GM18951 (cell line): ENCODE data around the gene ABT1.
A peak's percentile ranks its signal among the peaks of the same experiment; 100 is the strongest.

Source experiments
- POLR2A ChIP-seq: IDR thresholded peaks from 4 replicates; pipeline ENCODE4 v1.6.1; 2011; ENCODE audit warnings: mild to moderate bottlenecking; ENCODE audit not compliant: insufficient read length, insufficient read depth; ENCODE audit errors: extremely low read depth
- in situ Hi-C: fragments of 300-500 bp; cut with MboI; formaldehyde crosslinking; loops from one replicate; pipeline ENCODE4 v1.12.0; 2022; ENCODE audit warnings: low sequenced_read_pairs, mixed read lengths, inconsistent platforms; ENCODE audit not compliant: unreplicated experiment

Gene ABT1

DNA sequence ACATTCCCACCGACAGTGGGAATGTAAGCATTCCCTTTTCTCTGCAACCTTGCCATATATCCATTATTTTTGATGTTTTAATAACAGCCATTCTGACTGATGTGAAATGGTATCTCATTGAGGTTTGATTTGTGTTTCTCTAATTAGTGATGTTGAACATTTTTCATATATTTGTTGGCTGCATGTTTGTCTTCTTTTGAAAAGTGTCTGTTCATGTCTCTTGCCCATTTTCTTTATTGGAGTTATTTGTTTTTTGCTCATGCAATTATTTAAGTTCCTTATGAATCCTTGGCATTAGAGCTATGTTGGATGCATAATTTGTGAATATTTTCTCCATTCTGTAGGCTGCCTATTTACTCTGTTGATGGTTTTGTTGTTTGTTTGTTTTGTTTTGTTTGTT lies 18.0 kb upstream of the ABT1 start:
- in situ Hi-C loops, result no loop called here
- TF ChIP-seq POLR2A, result no peak

DNA sequence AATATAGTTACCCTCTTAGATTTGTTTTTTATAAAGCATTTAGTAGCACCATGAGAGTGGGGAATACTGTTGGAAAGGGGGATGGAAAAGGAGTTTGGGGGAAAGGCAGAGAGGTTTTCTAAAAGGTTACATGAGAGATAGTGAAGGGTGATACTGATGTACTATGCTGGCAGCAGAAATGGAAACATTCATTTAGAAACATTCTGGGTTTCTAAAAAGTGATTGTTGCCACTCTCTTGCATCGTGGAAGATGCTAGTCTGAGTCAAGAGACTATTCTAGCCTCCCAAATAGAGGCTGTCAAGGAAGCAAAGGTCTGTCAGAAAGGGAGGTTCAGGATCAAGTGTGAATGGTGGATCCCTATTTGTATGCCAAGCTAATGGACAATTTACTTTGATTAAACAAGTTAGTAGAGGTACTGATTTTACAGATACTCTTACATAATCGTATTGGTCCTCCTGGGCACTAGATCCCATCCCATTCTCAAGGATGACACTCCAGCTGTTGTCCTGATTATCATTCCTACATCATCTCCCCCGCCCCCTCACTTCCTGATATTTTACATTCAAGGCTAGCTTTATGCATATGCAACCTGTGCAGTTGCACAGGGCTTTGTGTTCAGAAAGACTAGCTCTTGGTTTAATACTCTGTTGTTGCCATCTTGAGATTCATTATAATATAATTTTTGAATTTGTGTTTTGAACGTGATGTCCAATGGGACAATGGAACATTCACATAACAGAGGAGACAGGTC lies 15.4 kb upstream of the ABT1 start:
- TF ChIP-seq POLR2A, result no peak
- in situ Hi-C loops, result no loop called here

DNA sequence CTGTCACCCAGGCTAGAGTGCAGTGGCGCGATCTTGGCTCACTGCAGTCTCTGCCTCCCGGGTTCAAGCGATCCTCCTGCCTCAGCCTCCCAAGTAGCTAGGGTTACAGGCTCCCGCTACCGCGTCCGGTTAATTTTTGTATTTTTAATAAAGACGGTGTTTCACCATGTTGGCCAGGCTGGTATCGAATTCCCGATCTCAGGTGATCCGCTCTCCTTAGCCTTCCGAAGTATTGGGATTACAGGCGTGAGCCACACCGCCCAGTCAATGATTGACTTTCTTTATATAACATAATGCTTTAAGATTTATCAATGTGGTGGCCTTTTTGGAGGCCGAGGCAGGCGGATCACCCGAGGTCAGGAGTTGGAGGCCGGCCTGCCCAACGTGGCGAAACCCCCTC lies 7.8 kb upstream of the ABT1 start:
- no peak for TF ChIP-seq POLR2A
- in situ Hi-C loops, result no loop called here

DNA sequence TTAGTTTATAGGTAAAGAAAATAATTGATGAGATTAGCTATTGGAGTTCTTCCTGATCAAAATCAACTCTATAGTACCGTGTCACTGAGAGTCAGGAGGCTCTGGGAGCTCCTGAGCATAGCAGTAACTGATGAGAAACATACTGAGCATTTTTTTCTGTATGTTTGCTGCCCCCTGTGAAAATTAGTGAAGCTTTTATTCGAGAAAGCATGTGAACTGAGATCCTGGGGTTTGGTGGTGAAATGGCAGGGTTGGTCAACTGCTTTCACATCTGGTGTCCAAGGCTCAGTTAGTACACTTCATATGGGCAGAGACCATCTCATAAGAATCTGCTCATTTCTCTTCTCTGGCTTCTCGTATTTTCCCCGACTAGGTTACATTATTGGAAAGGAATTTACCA lies 4.1 kb upstream of the ABT1 start:
- in situ Hi-C loops, result no loop called here
- TF ChIP-seq POLR2A, result no peak

DNA sequence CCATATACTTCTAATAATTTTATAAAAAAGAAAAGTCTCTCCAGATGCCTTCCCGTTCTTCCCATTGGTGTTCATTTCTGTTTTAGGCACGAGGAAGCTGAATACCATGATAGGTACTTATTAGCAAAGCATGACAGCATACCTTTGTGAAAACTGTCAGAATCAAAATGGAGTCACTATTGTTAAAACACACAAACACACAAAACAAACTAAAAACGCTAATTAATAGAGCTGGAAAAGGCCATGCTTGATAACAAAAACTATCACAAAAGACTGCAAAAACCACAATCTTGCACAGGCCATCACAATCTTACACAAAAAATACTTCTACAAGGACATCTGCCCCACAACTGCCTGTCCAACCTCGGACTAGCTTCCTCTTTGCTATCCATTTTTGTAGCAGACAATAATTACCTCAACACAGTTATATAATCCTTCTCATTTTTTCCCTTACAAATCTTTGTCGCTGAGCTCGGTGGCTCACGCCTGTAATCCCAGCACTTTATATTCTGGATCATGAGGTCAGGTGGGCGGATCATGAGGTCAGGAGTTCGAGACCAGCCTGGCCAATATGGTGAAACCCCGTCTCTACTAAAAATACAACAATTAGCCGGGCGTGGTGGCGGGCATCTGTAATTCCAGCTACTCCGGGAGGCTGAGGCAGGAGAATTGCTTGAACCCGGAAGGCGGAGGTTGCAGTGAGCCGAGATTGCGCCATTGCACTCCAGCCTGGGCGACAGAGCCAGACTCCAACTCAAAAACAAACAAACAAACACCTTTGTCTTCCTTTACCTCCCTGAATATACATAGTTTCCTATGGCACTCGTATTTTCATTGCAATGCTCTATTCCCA lies 3.2 kb upstream of the ABT1 start:
- no peak for TF ChIP-seq POLR2A
- in situ Hi-C loops, result no loop called here

DNA sequence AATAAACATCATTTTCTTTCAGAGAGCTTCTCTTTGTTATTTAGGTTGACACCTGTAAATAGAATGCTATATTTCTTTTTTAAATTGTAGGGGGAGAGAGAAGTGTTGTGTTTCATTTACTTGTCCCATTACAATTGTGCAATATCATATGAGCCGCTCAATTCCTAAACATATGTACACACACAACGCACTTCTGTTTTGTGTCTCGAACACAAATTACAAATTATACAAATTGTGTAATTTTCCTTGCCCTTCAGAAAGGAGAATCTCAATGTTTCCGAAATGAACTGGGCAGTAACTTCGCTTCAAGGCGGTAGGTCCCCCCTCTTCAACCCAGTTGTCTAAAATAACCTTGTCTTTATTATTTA lies 2.6 kb upstream of the ABT1 start:
- in situ Hi-C loops, result no loop called here
- no peak for TF ChIP-seq POLR2A

DNA sequence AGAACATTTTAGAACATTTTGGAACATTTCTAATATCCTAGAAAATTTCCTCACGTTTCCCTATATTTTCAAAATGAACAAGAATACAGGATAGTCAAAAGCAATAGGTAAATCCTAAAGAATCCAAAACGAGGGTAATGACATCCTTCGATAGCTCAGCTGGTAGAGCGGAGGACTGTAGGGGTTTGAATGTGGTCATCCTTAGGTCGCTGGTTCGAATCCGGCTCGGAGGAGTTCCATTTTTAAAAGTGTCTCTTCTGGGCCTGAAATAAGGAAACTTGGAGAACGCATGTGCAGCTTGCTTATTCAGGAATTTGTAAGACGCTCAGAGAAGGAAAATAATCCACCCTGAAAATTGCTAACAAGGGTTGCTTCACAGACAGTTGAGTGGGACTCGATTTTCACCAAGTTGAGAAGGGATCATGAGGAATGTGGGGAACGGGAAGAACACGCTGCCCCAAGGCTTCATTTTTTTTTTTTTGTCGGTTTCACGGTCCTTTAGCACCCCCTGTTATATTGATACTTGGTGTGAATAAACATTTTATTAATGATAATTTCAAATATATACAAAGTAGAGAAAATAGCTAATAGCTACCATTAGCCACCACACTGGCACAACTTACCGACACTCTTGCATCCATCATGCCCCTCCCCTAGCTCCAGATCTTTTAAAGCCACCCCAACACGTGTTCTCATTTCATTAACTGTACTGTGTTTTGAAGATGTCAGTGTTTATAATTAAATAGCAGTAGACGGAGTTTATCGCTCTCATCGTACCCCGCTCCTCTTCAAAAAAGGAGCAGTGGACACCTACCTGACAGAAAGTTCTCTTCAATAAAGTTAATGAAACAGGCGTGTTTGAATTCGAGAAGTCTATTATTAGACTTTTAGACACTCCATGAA lies 1.8 kb upstream of the ABT1 start:
- in situ Hi-C loops, result no loop called here
- TF ChIP-seq POLR2A, result no peak

DNA sequence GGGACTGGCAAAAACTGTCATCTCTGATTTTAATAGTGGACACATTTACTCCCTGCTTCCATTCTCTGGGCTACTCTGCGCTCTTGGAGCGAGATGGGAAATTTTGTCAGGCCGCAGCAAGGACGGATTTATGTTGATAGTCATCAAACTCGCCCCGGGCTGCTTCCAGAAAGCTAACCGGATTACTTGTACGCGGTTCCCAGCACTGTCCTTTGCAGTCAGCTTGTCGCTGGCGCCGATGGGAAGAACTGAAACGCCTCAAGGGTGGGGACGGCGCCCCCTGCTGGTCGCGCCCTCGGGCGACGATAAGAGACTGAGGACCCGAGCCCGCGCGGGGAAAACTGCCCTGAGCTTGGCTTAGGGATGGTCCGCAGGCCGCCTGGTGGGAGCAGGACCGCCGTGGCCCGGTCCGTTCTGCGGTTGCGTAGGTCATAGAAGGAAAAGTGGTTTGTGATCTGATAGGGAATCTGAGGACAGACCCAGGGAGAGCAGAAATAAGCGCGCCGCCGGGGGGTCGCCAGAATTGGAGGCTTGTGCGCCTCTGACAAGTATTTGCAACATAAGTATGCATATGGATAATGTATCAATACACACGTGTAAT lies 984 bp upstream of the ABT1 start:
- peak; percentile 48 for TF ChIP-seq POLR2A
- in situ Hi-C loops, result no loop called here

DNA sequence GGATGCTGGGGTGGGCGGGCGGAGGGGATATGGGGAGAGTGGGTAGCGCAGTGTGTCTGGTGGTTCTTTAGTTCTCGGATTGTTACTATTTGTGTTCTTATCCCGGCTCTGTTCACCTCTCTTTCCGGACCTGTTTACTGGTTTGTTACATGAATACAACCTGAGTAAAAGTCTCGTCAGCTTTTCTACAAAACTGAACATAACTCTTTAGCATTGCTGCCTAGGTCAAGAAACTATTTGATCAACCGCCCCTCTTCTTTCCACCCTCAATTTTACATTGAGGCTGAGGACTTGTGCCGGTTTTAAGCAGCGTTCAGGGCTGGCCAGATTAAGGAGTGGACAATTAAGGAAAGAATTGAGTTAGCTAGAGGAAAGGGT lies 625 bp downstream of the ABT1 start:
- no peak for TF ChIP-seq POLR2A

DNA sequence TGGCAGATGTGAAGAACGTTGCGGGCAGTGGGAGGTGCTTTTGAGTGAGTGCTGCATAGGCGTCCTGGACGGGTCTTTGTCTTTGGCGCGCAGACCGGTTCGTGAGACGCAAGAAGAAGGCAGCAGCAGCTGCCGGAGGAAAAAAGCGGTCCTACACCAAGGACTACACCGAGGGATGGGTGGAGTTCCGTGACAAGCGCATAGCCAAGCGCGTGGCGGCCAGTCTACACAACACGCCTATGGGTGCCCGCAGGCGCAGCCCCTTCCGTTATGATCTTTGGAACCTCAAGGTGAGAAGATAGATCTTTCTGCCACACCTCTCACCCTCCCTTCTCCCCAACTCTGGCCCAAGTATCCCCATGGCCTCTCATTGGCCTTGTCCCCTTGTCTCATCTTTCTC lies 1.1 kb downstream of the ABT1 start:
- in situ Hi-C loops, result no loop called here
- TF ChIP-seq POLR2A, result no peak

More for the DNA sequence above, 625 bp downstream of the ABT1 start:
- in situ Hi-C loops, result no loop called here

DNA sequence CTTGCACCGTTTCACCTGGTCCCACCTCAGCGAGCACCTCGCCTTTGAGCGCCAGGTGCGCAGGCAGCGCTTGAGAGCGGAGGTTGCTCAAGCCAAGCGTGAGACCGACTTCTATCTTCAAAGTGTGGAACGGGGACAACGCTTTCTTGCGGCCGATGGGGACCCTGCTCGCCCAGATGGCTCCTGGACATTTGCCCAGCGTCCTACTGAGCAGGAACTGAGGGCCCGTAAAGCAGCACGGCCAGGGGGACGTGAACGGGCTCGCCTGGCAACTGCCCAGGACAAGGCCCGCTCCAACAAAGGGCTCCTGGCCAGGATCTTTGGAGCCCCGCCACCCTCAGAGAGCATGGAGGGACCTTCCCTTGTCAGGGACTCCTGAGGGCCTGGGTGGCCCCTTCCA lies 1.5 kb downstream of the ABT1 start:
- TF ChIP-seq POLR2A, result no peak
- in situ Hi-C loops, result no loop called here

DNA sequence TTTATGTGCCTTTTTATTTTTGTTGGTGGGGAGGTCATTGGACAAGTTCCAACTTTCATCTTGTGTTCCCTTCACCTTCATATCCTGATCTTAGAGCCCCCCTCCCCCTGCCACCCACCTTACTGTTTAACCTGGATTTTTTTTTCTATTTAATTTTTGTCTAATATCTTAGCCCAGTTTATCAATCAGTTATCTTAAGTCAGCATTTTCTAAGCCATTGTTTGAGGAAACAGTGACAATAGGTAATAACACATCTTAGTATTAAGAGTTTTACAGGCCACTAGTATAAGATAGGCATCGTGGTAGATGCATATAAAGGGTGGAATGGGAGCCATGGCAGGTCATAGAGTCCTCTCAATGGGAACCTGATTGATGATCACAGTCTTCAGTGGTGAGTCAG lies 2.4 kb downstream of the ABT1 start:
- in situ Hi-C loops, result no loop called here
- no peak for TF ChIP-seq POLR2A

DNA sequence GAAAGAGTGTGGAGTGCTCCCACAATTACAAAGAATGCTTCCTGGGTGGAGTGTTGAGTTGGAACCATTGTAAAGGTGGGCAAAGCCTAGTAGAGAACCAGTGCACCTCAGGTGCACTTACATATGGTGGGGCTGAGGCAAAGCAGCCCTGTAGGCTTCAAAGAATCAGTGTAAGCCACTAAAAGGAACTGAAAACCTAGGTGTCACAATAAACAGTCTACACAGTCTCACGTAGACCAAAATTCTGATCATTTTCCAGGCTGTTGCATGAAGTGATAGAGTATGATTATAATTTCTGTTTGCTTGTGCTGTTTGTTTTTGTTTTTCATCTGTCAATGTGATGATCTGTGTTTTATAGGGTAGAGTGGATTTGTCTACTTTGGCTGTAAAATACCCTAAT lies 2.8 kb downstream of the ABT1 start:
- in situ Hi-C loops, result no loop called here
- no peak for TF ChIP-seq POLR2A

DNA sequence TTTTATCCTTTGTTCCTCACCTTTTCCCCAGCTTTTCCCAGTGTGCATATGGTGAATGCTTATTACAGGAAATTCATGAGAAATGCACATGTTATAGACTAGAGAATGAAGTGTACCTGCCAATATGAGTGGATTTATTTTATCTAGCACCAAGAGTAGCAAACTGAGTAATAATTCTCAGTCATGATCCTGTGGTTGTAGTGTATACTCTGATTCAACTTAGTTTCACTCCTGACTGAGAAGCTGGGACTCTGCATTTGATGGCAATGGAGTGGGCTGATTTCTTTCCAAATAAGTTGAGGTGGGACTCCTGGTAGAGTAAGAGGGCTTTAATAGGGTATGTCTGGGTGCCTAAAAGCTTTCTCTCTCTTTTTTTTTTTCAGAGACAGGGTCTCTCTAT lies 4.0 kb downstream of the ABT1 start:
- in situ Hi-C loops, result loop anchor here (25.0 kb wide), 1 partner anchor 212 kb away; no protein-coding TSS in a partner anchor

More for the DNA sequence above, 4.0 kb downstream of the ABT1 start:
- TF ChIP-seq POLR2A, result no peak
